Transverse colon (tissue), 4 donors: ENCODE measurements around the gene THSD4. TPM values are rescaled to one million over a fixed set of nuclear protein-coding genes. Genes with fewer than 3 reads are reported as not detected.
A peak's percentile ranks its signal among the peaks of the same experiment; 100 is the strongest.

Source experiments
- DNase-seq: peaks from one replicate; pipeline ENCODE4 v3.0.0-alpha.2; 2019
- H3K27ac ChIP-seq, 4 donors: fragments of 200-600 bp; sonication (generic); 2 replicates each; pipeline ENCODE4 v1.5.1; 2016 to 2018; ENCODE audit warnings: inconsistent platforms in 4 of 4
- H3K27me3 ChIP-seq: fragments of 200-600 bp; sonication (generic); 2 replicates; pipeline ENCODE4 v1.5.1; 2017; ENCODE audit warnings: inconsistent platforms
- H3K36me3 ChIP-seq, 4 donors: fragments of 200-600 bp; sonication (generic); 2 replicates each; pipeline ENCODE4 v1.5.1; 2017 to 2019; ENCODE audit warnings: inconsistent platforms in 4 of 4
- H3K4me1 ChIP-seq, 4 donors: fragments of 200-600 bp; sonication (generic); 2 replicates each; pipeline ENCODE4 v1.5.1; 2017 to 2020; ENCODE audit warnings: inconsistent platforms in 4 of 4
- H3K4me3 ChIP-seq, 4 donors: fragments of 200-600 bp; sonication (generic); 1 replicate in 1 of 4; 2 replicates in 3 of 4; pipeline versions ENCODE4 v1.5.1 to v1.6.1; 2017 to 2019; ENCODE audit warnings: inconsistent platforms in 4 of 4
- H3K9me3 ChIP-seq, 2 donors: fragments of 200-600 bp; sonication (generic); 2 replicates each; pipeline ENCODE4 v1.5.1; 2017 to 2019; ENCODE audit warnings: inconsistent platforms in 2 of 2
- EP300 ChIP-seq: sonication (generic); formaldehyde crosslinking; IDR thresholded peaks from one replicate; pipeline ENCODE4 v1.6.1; 2017; ENCODE audit warnings: antibody characterized with exemption, low read depth
- POLR2A ChIP-seq: fragments of 450-650 bp; IDR thresholded peaks from one replicate; pipeline ENCODE4 v1.6.1; 2016; ENCODE audit warnings: antibody characterized with exemption, mild to moderate bottlenecking, moderate library complexity
- POLR2AphosphoS5 ChIP-seq, 3 donors: sonication (generic); formaldehyde crosslinking; IDR thresholded peaks; one replicate each; pipeline ENCODE4 v1.6.1; 2016; ENCODE audit warnings: antibody characterized with exemption in 3 of 3
- WGBS, 2 donors: methylation state at CpG; one replicate each; pipeline ENCODE4 v1.1.5; 2018; ENCODE audit warnings: low coverage in 1 of 2; 5-methylcytosine and 5-hydroxymethylcytosine counted together
- in situ Hi-C, 4 donors: fragments of 200-750 bp; cut with MboI; loops; one replicate each; pipeline versions ENCODE4 v1.15.0 to v1.15.1; 2017; ENCODE audit warnings: low sequenced_read_pairs in 3 of 4, low pct_ligation_motif_present in 1 of 4, low pct_unique_long_range_greater_than_20kb in 1 of 4
- intact Hi-C: fragments of 100-400 bp; cut with DNase I; formaldehyde crosslinking; loops from one replicate; pipeline ENCODE4 v1.15.1; 2023; ENCODE audit warnings: low total_unique reads
- total RNA-seq, 4 donors: library from RNA; depleted of rRNA; stranded (reverse); fragments of >200 nt; gene quantifications; one replicate each; pipeline ENCODE4 v1.1.0, GENCODE V29; 2016
- TF ChIP-seq, protein P1 (sequence below), 5 experiments: fragments of 200-600 bp in 3 of 5; fragments of 450-650 bp in 2 of 5; sonication (generic) in 3 of 5; IDR thresholded peaks; 1 replicate in 2 of 5; 2 replicates in 3 of 5; pipeline ENCODE4 v1.5.1; 2016 to 2017; ENCODE audit warnings: antibody characterized with exemption in 5 of 5, inconsistent platforms in 3 of 5, mild to moderate bottlenecking in 2 of 5, moderate library complexity in 1 of 5

The THSD4 gene
- total RNA-seq, 4 donors from 2014 or later: 13.3 to 57.2 (median 47.4) TPM

DNA sequence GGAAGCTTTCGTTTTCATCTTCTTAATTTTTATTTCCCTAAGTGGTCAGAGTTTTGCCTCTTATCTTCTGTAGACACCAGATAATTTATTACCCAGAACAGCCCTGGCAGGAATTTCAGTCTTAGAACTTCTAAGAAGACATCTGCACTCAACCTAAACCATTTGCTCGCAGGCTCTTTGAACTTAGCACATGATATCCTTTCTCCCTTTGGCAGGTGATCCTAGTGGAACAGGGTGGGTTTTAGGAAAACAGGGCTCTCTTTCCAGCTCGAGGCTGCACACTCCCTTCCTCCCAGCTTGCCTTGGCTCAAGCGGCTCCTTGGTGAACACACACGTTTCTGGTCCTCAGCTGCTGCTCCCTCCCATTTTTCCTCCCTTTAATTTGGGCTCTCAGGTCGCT is 116.5 kb downstream of the THSD4 start:
- WGBS, 2 donors: 66 to 68% methylated on average over 5 to 6 of the region's 6 CpGs
- intact Hi-C loops: no loop called here
- H3K4me1 ChIP-seq: peaks cover 0 to 2% (median 0%) of the 10 kb centered on the region in 4 donors
- no peaks in the 10 kb centered on the region for H3K36me3 ChIP-seq
- no peak overlapping the region for H3K4me3 ChIP-seq
- H3K27me3 ChIP-seq: no peaks in the 10 kb centered on the region
- in situ Hi-C loops: no loop called here
- H3K9me3 ChIP-seq: no peaks in the 10 kb centered on the region
- no peak overlapping the region for H3K27ac ChIP-seq
- DNase-seq: no peak
- TF ChIP-seq POLR2A (no peak), POLR2AphosphoS5 (IDR thresholded peaks at IDR 0.05) (no peak), EP300 (no peak)
- TF ChIP-seq, protein P1, sequence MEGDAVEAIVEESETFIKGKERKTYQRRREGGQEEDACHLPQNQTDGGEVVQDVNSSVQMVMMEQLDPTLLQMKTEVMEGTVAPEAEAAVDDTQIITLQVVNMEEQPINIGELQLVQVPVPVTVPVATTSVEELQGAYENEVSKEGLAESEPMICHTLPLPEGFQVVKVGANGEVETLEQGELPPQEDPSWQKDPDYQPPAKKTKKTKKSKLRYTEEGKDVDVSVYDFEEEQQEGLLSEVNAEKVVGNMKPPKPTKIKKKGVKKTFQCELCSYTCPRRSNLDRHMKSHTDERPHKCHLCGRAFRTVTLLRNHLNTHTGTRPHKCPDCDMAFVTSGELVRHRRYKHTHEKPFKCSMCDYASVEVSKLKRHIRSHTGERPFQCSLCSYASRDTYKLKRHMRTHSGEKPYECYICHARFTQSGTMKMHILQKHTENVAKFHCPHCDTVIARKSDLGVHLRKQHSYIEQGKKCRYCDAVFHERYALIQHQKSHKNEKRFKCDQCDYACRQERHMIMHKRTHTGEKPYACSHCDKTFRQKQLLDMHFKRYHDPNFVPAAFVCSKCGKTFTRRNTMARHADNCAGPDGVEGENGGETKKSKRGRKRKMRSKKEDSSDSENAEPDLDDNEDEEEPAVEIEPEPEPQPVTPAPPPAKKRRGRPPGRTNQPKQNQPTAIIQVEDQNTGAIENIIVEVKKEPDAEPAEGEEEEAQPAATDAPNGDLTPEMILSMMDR (IDR thresholded peaks at IDR 0.05): no peak

DNA sequence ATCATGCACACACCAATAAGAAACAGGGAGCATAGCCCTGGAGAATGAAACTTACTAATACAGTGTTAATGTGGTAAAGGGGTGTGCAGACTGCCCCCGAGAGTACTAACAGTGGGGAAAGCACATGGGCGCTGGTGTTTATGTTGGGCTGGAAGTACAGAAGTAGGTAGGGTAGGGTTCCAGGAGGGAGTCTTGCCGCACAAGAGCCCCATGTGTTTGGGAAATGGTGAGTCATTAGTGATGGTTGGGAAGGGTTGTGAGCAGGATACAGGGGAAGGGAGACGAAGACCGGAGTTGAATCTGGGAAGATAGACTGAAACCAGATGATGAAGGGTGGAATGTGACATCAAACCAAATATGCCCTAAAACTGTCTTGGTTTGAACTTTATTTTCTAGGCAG is 117.1 kb downstream of the THSD4 start:
- Histone ChIP-seq H3K9me3 (no peaks in the 10 kb centered on the region), H3K4me1 (peaks cover 0 to 8% (median 0%) of the 10 kb centered on the region in 4 donors), H3K4me3 (no peak overlapping the region), H3K36me3 (no peaks in the 10 kb centered on the region), H3K27me3 (no peaks in the 10 kb centered on the region), H3K27ac (no peak overlapping the region)
- no peak for DNase-seq
- WGBS, 2 donors: 90 to 100% methylated on average over 5 of the region's 5 CpGs
- intact Hi-C loops: no loop called here
- in situ Hi-C loops: no loop called here
- TF ChIP-seq, protein P1 (IDR thresholded peaks at IDR 0.05): no peak
- no peak for TF ChIP-seq POLR2AphosphoS5 (IDR thresholded peaks at IDR 0.05)
- TF ChIP-seq POLR2A: no peak
- no peak for TF ChIP-seq EP300

DNA sequence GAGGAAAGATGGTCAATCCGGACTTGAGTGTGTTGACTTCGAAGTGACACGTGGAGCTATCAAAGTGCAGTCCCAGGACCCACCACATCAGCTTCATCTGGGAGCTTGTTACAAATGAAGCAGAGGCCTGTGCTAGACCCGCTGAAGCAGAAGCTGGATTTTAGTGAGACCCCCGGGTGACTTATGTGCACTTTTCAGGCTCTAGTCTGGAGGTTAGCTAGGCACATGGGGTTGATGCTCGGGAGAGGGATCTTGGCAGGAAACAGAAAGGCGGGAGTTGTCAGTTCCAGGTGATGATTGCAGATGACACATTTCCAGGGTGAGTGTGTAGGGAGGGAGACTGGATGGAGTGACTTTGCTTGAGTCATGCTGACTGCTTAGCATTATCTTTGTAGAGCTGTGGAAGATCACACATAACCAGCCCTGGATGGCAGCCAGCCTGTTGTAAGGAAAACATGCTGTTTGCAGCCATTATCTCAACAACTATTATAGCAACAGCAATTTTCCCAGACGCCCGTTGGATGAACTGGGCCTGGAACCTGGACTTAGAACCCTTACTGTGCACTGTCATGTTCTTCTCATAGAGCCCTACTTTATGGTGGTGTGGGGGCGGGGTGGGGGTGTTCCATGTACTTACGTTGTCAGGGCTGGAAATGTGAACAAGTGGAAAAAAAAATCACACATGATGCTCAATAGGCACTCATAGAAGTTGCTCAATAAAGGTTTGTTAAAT is 122.4 kb downstream of the THSD4 start:
- peaks cover 0 to 13% (median 0%) of the 10 kb centered on the region in 4 donors for H3K4me1 ChIP-seq
- H3K36me3 ChIP-seq: no peaks in the 10 kb centered on the region
- intact Hi-C loops: no loop called here
- H3K27ac ChIP-seq: peak overlapping the region; percentile 15 to 58 (median 45)
- H3K9me3 ChIP-seq: no peaks in the 10 kb centered on the region
- no peak for TF ChIP-seq EP300
- TF ChIP-seq POLR2AphosphoS5 (IDR thresholded peaks at IDR 0.05): peak in 2 of 3 donors; percentile 58 to 75
- TF ChIP-seq POLR2A: no peak
- TF ChIP-seq, protein P1 (IDR thresholded peaks at IDR 0.05): peak in 1 of 5 experiments; percentile 21
- WGBS, 2 donors: 60 to 62% methylated on average over 9 to 11 of the region's 11 CpGs
- H3K4me3 ChIP-seq: no peak overlapping the region
- peak; percentile 88 for DNase-seq
- no peaks in the 10 kb centered on the region for H3K27me3 ChIP-seq
- in situ Hi-C loops: no loop called here

DNA sequence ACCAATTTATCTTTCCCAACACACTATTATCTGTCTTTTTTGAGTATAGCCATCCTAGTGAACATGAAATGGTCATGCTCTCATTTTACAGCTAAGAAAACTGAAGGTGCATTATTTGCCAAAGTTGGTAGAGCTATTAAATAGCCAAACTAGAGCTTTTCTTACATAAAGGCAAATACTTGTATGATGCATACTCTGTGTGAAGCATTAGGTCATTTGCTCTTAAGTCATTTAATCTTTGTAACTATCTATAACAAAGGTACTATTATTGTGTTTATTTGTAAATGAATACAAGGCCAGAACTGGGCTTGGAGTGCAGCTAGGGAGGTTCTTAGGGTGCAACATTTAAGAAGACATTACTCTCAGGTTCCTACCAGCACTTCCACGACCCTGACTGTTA is 123.7 kb downstream of the THSD4 start:
- Histone ChIP-seq H3K9me3 (no peaks in the 10 kb centered on the region), H3K27me3 (no peaks in the 10 kb centered on the region), H3K27ac (no peak overlapping the region), H3K36me3 (no peaks in the 10 kb centered on the region), H3K4me1 (peaks cover 0 to 13% (median 0%) of the 10 kb centered on the region in 4 donors), H3K4me3 (no peak overlapping the region)
- 67 to 100% methylated on average over 1 of the region's 1 CpG for WGBS, 2 donors
- in situ Hi-C loops: no loop called here
- TF ChIP-seq POLR2AphosphoS5 (IDR thresholded peaks at IDR 0.05) (no peak), POLR2A (no peak), EP300 (no peak)
- TF ChIP-seq, protein P1 (IDR thresholded peaks at IDR 0.05): no peak
- intact Hi-C loops: no loop called here
- DNase-seq: no peak
